K562 (cell line): ENCODE data around the gene OSCP1.

Experiments
- SIN3A ChIP-seq, 2 experiments: fragments of 150-350 bp in 1 of 2; IDR thresholded peaks; 2 replicates each; pipeline ENCODE4 v1.6.1; 2011 to 2016; ENCODE audit warnings: borderline replicate concordance in 2 of 2, low read depth in 2 of 2, low read length in 2 of 2, mild to moderate bottlenecking in 2 of 2, moderate library complexity in 2 of 2; ENCODE audit not compliant: control insufficient read depth in 1 of 2
- TARDBP ChIP-seq: fragments of 450-650 bp; IDR thresholded peaks from 2 replicates; pipeline ENCODE4 v1.6.1; 2016
- ZC3H4 ChIP-seq: sonication (generic); formaldehyde crosslinking; IDR thresholded peaks from 2 replicates; pipeline ENCODE4 v1.9.0; 2021; ENCODE audit warnings: missing genetic modification reagents, borderline replicate concordance
- TF ChIP-seq, protein P1 (sequence below): sonication (generic); formaldehyde crosslinking; IDR thresholded peaks from 2 replicates; pipeline ENCODE4 v1.9.0; 2022; ENCODE audit warnings: mild to moderate bottlenecking, missing genetic modification reagents

DNA sequence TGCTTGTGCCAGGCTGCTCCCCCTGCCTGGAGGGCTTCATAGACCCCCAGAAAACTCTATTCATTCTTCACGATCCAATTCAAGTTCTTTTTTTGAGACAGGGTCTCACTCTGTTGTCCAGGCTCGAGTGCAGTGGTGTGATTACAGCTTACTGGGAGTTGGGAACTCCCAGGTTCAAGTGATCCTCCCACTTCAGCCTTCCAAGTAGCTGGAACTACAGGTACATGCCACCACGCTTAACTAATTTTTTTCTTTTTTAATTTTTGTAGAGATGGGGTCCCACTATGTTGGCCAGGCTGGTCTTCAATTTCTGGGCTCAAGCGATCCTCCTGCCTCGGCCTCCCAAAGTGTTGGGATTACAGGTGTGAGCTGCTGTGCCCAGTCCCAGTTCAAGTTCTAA is 68.8 kb downstream of the OSCP1 start:
- TF ChIP-seq SIN3A (IDR thresholded peaks at IDR 0.05; ENCODE audit: borderline replicate concordance in 2 of 2, control insufficient read depth in 1 of 2, low read depth in 2 of 2, low read length in 2 of 2) = no peak
- no peak for TF ChIP-seq ZC3H4 (CRISPR knock-in tag)
- TF ChIP-seq, protein P1, sequence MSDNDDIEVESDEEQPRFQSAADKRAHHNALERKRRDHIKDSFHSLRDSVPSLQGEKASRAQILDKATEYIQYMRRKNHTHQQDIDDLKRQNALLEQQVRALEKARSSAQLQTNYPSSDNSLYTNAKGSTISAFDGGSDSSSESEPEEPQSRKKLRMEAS (CRISPR knock-in tag) = no peak
- no peak for TF ChIP-seq TARDBP
